LNCAP (cell line): ENCODE results near the gene ARHGEF40.

ENCODE experiments used
- CTCF ChIP-seq: fragments of 450-650 bp; IDR thresholded peaks from 2 replicates; pipeline ENCODE4 v1.5.1; 2017; ENCODE audit warnings: mild to moderate bottlenecking

The ARHGEF40 gene

GRCh38 chr14:21095430-21096205 is 25.5 kb downstream of the ARHGEF40 start:
- TF ChIP-seq CTCF: no peak

GRCh38 chr14:21096438-21096837 is 26.3 kb downstream of the ARHGEF40 start:
- TF ChIP-seq CTCF: no peak

GRCh38 chr14:21096978-21097635 is 27.0 kb downstream of the ARHGEF40 start:
- no peak for TF ChIP-seq CTCF

GRCh38 chr14:21097636-21098075 is 27.6 kb downstream of the ARHGEF40 start:
- no peak for TF ChIP-seq CTCF

GRCh38 chr14:21098076-21098891 is 28.2 kb downstream of the ARHGEF40 start, which contains the start of gene ZNF219:
TSS of gene ZNF219 (minus strand) at chr14:21098655. CDS start at chr14:21093591, 5,064 bp downstream.
- TF ChIP-seq CTCF: no peak

- TF ChIP-seq CTCF: no peak
Observed at GRCh38 chr14:21098892-21099595, 28.9 kb downstream of the ARHGEF40 start.

GRCh38 chr14:21099596-21099985 is 29.5 kb downstream of the ARHGEF40 start:
- TF ChIP-seq CTCF: no peak
